Measurements from ENCODE around the gene ADAM33. TPM values are rescaled to one million over a fixed set of nuclear protein-coding genes. Genes with fewer than 3 reads are reported as not detected.

ADAM33 gene
- polyA plus RNA-seq, 1 donor, result 9.1 TPM

DNA sequence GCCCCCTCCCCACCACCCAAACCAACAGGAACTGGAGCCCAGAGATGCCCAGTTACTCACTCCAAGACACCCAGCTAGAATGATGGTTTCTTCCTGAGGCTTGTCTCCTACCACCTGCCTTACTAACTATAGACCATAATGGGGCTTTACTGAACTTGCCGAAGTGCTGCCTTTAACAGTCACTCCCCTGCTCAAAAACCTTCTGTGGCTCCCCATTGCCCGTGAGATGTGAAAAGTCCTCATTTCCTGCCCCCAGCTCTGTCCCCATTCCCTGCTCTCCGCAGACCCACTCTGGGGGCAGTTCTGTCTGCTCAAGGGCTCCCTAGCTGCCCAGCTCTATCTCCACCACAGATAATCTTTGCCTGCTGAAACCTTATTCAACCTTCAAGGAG lies 25.7 kb upstream of the ADAM33 start:
- DNase-seq, result no peak

DNA sequence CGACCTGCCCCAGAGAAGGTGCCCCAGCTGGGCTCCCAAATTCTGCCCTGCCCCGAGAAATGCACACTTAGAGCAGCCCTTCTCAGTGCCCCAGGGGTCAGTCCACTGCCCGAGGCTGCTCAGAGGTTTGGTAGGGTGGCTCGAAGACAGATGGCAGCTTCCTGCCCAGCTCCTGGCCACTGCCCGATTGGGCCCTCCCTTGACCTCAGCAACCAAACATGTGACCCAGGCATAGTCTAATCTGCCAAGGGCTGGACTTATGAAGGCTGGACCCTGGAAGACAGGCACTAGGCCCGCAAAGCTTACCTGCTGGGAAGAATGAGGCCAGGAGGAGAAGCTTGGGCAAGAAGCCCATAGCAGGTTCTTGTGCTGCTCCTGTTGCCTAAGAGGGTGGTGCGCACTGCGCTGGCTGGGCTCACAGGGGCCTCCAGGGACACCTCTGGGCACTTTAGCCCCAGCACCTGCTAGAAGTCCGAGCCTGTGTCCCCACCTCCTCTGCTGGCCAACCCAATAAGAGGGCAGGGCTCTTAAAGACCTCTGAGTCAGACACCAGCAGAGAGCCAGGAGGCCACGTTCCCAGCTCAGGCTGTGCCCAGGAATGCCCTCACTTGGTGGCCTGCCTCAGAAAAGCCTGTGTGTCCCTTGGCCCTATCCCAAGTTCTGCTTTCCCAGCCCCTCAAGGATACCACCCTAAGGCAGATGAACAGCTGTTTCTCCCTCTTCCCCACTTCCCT lies 25.1 kb upstream of the ADAM33 start:
- DNase-seq, result no peak

DNA sequence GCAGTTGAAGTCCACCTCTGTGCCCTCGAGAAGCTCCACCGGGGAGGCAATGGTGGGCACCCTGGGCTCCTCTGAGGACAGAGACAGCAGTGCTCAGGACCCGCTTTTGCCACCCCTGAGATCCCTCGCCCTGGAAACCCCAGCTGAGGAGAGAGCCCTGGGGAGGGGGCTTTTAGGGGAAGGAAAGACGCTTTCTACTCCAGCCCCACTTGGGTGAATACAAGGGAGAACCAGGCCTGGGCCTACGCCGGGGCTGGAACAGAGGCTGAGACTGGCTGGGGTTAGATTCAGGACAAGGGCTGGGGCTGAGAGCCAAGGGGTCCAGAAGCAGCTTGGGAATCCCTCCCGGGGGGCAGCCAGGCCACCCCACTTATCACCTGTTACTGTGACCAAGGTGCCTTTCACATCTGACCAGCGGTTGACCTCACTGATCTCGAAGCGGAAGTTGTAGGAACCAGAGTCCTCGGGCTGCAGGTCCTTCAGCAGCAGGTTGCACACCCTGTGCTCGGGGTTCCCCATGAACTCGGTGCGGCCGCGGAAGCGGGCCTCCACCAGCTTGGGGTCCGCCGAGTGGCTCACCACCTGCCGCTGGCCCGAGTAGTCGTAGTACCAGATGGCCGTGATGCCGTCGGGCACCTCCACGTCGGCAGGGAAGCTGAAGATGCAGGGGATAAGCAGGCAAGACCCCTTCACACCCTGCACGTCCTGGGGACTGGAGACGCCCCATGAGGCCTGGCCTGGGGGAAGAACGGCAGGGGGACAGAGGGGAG lies 24.3 kb upstream of the ADAM33 start:
- DNase-seq, result no peak

DNA sequence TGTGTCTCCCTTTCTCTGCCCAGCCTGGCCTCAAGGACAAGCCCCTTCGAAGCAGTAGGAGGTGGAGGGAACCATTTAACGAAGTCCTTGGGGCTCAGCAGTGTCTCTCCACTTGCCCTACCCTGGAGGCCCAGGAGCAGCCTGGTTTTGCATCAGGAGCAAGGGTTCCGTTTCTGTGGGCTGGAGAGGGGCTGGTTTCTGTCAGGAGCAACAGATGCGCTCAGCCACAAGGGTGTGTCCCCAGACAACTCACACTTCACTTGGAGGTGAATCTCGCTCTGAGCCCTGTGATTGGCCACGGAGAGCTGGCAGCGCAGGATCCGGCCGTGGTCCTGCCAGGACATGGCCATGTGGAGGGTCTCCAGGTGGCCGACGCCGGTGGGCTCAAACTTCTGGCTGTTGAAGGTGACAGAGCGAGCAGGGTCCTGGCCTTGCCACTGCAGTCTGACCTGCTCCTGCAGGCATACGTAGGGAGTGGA lies 23.7 kb upstream of the ADAM33 start:
- no peak for DNase-seq

DNA sequence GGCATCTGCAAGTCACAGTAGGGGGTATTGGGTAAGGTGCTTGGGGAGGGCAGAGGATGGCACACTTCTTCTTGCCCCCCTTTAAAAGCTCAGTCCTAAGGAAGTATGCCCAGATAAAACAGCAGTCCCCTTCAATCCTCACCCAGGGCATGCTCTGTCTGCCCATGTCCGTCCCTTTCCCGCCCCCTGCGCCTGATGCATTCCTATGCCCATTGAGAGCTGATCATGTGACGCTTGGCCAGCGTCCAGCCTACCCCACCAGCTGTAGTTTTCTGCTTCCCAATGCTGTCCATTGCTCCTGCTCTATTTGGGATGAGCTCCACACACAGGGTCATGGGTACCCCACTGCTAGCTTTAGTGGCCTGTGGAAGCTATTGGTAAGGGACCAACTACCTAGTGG lies 22.3 kb upstream of the ADAM33 start:
- no peak for DNase-seq

DNA sequence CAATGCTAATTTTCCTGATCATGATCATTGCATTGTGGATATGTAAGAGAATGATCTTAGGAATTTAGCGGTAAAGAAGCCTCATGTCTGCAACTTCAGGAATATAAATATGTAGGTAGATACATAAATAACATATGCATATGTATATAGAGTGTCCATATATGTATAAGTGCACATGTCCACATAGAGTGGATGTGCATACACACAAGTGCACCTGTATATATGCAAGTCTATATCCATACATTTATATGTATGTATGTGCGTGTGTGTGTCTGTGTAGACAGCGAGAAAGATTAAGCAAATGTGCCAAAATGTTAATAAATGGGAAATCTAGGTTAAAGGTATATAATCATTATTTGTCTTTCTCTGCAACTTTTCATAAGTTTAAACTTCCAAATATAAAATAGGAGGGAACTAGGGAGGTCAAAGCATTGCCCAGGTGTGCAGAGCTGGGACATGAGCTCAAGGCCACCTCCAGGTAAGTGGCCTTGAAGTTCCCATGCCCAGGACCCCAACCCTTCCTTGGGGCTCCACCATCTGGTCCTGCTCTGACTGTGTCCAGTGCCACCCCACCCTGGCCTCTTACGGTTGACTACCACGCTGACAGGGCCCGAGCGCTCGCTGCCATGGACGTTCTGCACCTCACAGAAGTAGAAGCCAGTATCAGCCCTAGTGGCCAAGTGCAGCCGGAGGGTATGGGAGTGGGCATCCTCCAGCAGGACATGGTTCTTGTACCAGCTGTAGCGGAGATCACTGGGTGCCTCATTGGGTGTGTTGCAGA lies 21.0 kb upstream of the ADAM33 start:
- DNase-seq, result no peak

DNA sequence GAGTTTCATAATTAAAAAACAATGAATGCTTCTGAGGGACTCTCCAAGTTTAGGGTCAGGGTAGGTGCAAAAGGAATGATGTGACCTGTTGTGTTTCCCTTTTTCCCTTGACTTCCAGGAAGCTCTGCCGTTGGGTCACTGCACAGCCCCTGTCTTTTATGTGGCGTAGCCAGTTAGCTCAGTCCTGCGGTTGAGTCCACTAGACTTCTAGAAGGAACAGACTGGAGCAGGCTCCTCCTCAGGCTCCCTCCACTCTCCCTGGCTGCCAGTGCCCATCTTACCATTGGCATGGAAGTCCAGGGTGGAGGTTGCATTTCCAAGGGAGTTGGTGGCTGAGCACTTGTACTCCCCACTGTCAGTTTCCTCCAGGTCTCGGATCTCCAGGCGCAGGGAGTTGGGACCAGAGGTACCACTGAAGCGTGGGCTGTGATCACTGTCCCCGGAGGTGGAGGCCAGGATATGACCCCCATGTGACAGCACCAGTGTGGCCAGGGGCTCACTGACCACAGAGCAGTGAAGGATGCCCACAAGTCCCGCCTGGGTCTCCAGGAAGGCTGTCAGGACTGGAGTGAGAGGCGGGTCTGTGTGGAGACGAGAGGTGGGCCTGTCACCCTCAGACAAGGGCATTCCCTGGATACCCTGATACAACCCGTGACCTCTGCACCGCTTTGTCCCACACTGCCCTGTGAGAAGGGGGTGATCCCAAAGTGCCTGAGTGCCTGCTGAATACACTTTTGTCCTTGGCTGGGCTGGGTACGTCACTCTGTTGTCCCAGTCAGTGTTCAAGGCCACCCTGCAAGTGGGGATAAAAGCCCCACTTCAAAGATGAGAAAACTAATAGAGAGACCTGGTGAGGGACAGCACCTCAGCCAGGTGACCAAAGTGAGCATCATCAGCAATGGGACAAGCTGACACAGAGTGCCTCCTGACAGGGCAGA lies 19.5 kb upstream of the ADAM33 start:
- DNase-seq, result no peak

DNA sequence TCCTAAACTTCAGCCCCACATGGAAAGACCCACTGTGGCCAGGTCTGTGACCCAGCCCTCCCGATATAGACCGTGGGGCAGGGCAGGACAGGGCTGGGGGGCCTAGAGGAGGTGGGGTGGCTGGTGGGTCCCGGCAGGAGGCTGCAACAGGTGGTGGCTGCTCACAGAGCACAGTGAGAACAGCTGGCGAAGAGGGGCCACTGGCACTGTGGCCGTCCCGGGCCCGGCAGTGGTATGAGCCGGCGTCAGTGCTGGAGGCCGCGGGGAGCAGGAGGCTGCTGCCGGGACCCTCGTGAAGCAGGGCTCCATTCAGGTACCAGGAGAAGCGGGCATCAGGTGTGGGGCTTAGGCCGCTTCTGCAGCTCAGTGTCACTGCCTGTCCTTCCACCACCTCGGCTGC lies 17.2 kb upstream of the ADAM33 start:
- no peak for DNase-seq

DNA sequence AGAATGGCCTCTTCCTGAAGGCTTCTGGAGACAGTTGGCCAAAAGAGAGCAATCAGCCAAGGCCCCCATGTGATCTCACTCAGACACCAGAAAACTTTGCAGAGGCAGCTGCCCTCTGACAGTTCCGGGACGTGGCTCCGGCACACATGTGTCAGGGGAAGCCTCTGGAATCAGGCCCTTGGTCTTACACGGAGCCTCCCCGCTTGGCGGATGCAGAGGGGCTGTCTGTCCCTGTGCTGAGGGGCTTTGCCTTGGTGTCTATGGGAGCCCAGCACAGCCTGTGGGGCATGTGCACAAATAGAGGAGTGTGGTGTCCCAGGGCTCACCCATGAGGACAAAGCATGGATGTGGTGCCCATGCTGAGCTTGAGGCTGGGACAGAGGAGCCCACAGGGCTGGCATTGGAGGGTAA lies 16.8 kb upstream of the ADAM33 start:
- DNase-seq, result no peak

DNA sequence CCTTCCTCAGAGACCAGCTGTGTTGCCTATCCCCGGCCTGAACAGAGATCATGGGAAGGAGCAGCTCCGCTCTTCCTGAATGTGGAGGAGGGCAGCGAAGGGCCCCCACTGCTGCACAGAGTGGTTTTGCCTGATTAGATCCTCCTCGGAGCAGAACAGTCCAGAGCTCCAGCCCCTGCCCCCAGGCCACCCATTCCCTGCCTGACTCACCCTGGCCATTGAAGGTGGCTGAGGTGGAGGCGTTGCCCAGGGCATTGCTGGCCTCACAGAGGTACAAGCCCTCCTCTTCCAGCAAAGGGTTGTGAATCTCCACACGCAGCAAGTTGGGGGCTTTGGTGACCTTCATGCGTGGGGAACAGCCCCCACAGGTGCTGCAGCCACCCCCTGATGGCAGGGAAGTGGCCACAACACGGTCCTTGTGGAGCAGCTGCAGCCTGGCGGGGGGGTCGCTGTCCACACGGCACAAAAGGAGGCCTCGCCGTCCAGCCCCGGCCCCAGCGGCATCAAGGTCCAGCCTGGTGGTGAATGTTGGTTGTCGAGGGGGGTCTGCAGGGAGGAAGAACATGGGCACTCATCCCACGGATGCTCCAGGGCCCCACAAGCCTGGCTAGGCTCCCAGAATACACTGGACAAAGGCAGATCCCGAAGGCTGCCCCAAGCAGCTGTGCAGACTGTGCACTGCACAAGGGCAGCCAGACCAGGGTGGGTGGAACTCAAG lies 15.9 kb upstream of the ADAM33 start:
- no peak for DNase-seq

DNA sequence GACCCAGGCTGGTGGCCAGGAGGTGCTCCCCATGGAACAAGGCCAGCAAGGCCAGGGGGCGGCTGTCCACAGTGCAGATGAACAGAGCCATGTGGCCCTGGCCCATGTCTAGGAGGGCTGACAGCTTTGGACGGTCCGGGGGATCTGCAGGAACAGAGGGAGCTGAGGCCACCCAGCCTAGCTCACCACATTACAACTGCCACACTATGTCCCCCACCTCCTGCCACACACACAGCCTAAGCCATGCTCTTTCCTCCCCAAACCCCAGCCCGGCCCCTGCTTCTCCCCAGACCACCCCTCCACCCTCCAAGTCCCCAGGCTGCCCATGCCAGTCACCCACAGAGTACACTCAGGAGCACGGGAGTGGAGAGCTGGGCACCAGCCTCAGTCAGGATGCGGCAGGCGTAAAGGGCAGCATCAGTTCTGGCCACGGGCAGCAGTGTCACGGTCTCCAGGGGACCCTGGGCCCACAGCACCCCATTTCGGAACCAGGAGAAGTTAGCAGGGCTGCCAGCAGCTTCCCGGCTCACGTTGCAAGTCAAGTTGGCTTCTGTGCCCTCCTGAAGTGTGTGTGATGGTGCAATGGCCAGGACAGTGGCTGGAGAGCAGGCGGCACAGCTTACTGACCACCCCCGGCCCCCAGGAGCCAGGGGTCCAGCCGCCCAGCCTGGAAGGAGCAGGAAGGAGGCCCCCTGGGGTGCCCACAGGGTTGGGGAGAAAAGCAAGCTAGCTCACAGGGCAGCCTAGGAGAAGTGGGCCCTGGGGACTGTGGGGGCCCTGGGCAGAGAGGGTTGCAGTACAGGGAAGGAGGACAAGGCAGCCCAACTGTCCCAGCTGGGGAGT lies 15.2 kb upstream of the ADAM33 start:
- DNase-seq, result no peak

DNA sequence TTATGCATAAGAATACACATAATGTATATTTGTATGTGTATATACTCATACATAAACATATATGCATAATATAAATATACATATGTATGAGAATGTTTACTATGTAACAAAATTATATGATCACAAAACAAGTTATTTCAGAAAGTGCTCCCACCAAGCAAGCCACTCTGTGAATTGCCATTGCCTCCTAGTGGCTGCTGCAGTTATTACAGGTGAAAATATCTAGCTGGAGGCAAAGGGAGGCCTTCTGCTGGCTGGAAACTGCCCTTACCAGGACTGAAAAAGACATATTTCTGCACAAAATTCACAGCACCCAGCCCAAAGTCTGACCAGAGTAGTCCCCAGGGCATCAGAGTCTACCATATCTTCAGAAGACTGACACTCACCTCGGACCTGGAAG lies 14.4 kb upstream of the ADAM33 start:
- no peak for DNase-seq

DNA sequence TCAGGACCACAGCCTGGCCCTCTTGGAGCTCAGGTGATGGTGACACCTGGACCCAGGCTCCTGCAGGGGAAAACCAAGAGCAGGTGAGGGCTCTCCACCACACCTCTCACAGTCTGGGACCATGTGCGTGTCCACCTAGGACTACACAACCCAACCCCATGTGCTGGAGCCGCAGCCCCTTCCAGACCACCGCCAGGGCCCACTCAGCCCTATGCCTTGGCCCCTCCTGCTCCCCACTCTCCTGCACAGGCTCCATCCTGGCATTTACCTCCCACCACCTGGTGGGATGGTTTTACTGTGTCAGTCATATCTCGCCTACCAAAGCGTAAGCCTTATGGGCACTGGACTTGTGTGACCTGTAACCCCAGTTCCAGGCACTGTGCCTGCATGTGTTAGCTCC lies 13.1 kb upstream of the ADAM33 start:
- no peak for DNase-seq

DNA sequence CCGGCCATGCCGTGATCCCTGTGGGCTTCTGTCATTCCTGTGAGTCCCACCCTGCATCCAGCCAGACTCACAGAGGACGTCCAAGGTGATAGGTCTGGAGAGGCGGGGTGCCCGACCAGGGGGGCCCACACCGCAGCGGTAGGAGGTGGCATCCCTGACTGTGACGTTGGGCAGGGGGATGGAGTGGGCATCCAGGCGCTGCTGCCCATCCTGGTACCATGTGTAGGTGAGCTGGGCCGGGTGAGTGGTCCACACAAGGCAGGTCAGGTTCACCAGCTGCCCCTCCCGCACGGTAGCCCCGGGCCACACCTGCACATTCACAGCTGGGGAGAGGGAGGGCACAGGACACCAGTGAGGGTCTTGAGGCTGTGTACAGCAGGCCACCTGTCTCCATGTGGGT lies 11.6 kb upstream of the ADAM33 start:
- no peak for DNase-seq

DNA sequence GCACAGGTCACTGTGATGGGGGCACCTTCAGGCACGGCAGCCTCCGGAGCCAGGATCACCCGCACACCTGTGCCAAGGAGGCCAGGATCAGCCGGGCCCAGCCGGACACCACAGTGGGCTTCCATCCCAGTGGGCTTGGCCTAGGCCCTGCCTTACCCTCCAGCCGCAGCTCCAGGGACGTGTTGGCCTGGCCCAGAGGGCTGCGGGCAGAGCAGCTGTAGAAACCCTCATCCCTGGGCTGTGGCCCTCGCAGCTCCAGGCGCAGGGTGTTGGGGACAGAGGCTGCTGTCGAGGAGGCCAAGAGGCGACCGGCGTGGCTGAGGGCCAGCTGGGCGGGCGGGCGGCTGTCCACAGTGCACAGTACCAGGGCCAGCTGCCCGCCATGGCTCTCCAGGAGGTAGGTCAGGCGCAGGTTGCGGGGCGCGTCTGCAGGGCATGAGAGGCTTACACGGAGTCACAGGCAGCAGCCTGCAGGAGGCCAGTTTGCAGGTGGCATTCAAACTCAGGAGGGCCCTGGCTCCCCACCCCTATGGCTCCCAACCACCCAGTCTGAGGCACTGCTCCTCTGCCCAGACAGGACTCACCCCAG lies 11.0 kb upstream of the ADAM33 start:
- DNase-seq, result no peak

DNA sequence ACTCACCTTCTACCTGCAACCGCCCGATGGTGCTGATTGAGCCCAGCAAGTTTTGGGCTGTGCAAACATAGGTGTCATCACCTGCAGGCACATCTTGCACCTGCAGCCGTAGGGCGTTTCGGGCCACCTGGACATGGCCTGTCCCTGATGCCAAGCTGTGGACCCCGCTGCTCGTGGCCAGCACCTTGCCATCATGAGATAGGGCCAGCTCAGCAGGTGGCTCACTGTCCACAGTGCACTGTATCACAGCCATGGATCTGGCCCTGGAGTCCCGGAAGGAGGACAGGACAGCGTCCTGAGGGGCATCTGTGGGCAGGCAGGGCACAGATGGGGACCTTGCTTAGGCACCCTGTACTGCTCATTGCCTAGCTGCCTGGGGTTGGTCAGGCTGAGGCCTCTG lies 10.1 kb upstream of the ADAM33 start:
- no peak for DNase-seq

DNA sequence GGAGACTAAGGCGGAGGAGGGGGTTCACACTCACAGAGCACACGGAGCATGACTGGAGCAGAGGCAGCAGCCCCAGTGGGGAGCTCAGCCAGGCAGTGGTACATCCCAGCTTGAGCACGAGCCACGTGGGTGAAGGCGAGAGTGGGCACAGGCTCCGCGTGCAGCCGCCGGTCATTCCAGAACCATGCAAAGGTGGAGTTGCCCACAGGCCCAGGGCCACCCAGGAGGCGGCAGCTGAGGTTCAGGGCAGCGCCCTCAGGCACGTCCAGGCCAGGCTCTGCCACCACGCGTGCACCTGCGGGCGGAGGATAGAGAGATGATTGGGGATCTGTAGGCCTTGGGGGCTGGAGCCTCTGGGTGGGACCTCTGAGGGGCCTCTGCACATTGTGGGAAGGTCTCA lies 9.5 kb upstream of the ADAM33 start:
- no peak for DNase-seq

DNA sequence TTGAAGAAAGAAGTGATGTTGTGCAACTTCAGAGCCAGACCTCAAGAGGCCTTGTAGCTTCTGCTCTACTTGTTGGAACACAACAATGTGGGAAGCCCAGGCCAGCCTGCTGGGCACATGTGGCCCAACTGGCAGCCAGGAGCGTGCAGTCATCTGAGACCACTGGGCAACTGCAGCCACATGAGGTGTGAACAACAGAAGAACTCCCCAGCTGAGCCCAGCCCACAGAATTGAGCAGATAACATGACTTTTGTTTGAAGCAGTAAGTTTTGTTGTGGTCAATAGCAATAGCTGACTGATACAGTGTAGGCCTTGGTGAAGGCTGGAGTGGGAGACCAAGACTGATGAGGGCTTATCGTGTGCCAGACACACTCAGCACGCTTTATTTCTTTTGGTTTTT lies 8.6 kb upstream of the ADAM33 start:
- no peak for DNase-seq

DNA sequence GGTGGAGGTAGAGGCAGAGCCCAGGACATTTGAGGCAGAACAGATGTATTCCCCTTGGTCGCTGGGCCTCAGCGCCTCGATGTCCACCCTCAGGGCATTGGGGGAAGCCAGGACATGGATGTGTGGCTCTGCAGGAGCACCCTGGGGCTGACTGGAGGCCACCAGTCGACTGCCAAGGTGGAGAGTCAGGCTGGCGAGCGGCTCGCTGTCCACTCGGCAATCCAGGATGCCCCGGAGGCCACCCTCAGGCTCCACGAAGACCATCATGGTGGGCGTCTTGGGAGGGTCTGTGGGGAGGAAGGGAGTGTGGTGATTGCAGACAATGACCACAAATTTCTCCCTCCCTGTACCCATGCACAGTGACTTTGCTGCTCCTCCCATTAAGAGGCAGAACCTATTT lies 8.2 kb upstream of the ADAM33 start:
- DNase-seq, result no peak

DNA sequence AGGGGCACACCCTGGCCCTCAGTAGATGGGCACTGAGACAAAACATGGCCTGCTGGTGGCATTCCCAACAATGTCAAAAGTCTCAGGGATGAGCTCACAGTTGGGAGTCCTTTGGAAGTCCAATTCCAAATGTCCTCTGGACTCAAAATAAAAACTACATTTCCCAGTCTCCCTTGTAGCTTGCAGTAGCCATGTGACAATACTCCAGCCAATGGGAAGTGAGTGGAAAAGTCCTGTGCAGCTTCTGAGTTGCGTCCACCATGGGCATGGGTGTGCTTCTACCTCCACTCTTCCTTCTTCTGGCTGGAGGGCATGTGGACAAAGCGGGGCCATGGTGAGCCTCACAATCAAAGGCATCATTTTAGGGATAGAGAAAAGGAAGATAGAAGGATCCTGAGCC lies 5.8 kb upstream of the ADAM33 start:
- DNase-seq, result no peak

Measured in left kidney (tissue), 2 donors.